Memory B cell (primary cell): Measurements from ENCODE around the gene SLC5A6.
A peak's percentile ranks its signal among the peaks of the same experiment; 100 is the strongest.

Experiments used
- ATAC-seq: fragments of 150-1000 bp; cut with Tn5 transposase; 2 replicates; pipeline ENCODE4 v1.10.0; 2021; ENCODE audit warnings: low read depth, mild to moderate bottlenecking, moderate library complexity
- DNase-seq, 2 donors: peaks; one replicate each; pipeline ENCODE4 v3.0.0; 2022; ENCODE audit warnings: low spot score in 2 of 2
- H3K27ac Mint-ChIP-seq: one replicate; pipeline ENCODE4 v1.8.0; 2022; ENCODE audit warnings: mild to moderate bottlenecking, moderate library complexity, mixed read lengths
- H3K27me3 Mint-ChIP-seq: one replicate; pipeline ENCODE4 v1.8.0; 2022; ENCODE audit warnings: mixed read lengths
- H3K36me3 Mint-ChIP-seq: one replicate; pipeline ENCODE4 v1.8.0; 2022; ENCODE audit warnings: mild to moderate bottlenecking, mixed read lengths
- H3K4me1 Mint-ChIP-seq: one replicate; pipeline ENCODE4 v1.8.0; 2022; ENCODE audit warnings: mixed read lengths
- H3K4me3 Mint-ChIP-seq: one replicate; pipeline ENCODE4 v1.8.0; 2022; ENCODE audit warnings: mild to moderate bottlenecking, moderate library complexity, mixed read lengths
- H3K9me3 Mint-ChIP-seq: one replicate; pipeline ENCODE4 v1.8.0; 2022; ENCODE audit warnings: mixed read lengths

The SLC5A6 gene

DNA sequence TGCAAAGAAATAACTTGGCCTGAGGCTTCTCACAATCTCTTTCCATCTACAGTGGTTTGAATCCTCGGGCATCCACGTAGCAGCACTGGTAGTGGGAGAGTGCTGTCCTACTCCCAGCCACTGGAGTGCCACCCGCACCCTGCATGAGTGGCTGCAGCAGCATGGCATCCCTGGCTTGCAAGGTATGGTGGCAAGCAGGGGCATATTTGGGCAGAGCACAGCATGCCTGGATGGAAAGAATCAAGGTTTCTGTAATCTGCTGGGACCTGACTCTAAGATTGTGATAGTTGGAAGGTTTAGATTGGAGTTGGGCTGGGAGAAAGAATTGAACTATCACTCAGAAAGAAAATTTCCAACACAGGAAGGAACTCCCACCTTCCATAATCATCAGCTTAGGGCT is 9.1 kb upstream of the SLC5A6 start:
- no peak overlapping the region for H3K4me3 Mint-ChIP-seq
- peaks cover 25% of the 10 kb centered on the region for H3K4me1 Mint-ChIP-seq
- H3K36me3 Mint-ChIP-seq: peaks cover 30% of the 10 kb centered on the region
- ATAC-seq (no peak), DNase-seq (no peak)
- no peak overlapping the region for H3K27ac Mint-ChIP-seq
- H3K9me3 Mint-ChIP-seq: no peaks in the 10 kb centered on the region
- H3K27me3 Mint-ChIP-seq: no peaks in the 10 kb centered on the region

DNA sequence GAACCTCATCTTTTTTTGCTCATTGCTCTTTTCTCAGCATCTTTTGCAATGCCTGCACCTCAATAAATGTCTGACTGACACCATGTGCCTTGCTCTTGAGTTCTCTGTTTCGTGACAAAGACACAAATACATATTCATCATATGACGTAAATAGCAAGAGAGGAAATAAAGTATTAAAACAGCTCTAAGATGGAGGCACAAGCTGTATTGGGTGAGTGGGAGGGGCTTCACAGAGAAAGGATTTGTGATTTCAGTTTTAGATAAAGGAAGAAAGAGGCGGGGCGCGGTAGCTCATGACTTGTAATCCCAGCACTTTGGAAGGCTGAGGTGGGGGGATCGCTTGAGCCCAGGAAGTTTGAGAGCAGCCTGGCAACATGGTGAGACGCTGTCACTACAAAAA is 8.0 kb upstream of the SLC5A6 start:
- H3K36me3 Mint-ChIP-seq: peaks cover 28% of the 10 kb centered on the region
- ATAC-seq (no peak), DNase-seq (no peak)
- H3K4me3 Mint-ChIP-seq: no peak overlapping the region
- H3K9me3 Mint-ChIP-seq: no peaks in the 10 kb centered on the region
- no peaks in the 10 kb centered on the region for H3K27me3 Mint-ChIP-seq
- peaks cover 27% of the 10 kb centered on the region for H3K4me1 Mint-ChIP-seq
- no peak overlapping the region for H3K27ac Mint-ChIP-seq

DNA sequence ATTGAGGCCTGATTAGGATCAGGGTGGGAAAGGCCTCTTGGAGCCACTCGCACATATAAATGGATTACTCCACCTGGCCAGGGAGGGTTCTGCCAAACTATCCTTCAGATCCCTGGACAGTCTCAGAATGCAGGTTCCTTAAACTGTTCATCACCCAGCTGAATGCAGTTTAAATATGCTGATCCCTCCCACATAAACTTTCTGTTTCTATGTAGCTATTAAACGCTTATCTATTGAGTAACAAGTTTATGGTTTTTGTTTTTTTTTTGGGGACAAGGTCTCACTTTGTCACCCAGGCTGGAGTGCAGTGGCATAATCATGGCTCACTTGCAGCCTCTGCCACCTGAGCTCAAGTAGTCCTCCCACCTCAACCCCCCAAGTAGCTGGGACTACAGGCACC is 7.0 kb upstream of the SLC5A6 start:
- Mint-ChIP-seq H3K9me3 (no peaks in the 10 kb centered on the region), H3K27ac (no peak overlapping the region), H3K4me1 (peaks cover 27% of the 10 kb centered on the region), H3K36me3 (peaks cover 21% of the 10 kb centered on the region), H3K27me3 (no peaks in the 10 kb centered on the region), H3K4me3 (no peak overlapping the region)
- ATAC-seq (no peak), DNase-seq (no peak)

DNA sequence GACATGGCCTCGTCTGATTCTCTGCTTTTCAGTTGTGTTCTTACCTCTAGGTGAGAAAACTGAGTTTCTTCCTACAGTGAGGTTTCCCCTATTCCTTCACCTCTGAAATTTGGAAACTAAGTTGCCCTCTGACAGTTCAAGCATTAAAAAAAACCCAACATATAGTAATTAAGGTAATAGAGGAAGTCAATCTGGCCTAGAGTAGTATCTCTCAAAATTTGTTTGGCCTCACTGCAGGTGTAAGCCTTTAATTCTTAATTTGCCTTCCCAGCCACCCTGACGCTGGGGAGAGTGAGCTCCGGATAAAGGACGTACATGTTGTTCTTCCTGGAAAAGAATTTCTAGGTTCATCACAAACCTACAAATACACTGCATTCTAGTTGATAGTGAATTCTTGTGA is 6.5 kb upstream of the SLC5A6 start:
- peak overlapping the region; percentile 99 for H3K4me3 Mint-ChIP-seq
- no peaks in the 10 kb centered on the region for H3K27me3 Mint-ChIP-seq
- DNase-seq: no peak
- peaks cover 21% of the 10 kb centered on the region for H3K36me3 Mint-ChIP-seq
- peak overlapping the region; percentile 88 for H3K27ac Mint-ChIP-seq
- no peak for ATAC-seq
- H3K4me1 Mint-ChIP-seq: peaks cover 28% of the 10 kb centered on the region
- no peaks in the 10 kb centered on the region for H3K9me3 Mint-ChIP-seq

DNA sequence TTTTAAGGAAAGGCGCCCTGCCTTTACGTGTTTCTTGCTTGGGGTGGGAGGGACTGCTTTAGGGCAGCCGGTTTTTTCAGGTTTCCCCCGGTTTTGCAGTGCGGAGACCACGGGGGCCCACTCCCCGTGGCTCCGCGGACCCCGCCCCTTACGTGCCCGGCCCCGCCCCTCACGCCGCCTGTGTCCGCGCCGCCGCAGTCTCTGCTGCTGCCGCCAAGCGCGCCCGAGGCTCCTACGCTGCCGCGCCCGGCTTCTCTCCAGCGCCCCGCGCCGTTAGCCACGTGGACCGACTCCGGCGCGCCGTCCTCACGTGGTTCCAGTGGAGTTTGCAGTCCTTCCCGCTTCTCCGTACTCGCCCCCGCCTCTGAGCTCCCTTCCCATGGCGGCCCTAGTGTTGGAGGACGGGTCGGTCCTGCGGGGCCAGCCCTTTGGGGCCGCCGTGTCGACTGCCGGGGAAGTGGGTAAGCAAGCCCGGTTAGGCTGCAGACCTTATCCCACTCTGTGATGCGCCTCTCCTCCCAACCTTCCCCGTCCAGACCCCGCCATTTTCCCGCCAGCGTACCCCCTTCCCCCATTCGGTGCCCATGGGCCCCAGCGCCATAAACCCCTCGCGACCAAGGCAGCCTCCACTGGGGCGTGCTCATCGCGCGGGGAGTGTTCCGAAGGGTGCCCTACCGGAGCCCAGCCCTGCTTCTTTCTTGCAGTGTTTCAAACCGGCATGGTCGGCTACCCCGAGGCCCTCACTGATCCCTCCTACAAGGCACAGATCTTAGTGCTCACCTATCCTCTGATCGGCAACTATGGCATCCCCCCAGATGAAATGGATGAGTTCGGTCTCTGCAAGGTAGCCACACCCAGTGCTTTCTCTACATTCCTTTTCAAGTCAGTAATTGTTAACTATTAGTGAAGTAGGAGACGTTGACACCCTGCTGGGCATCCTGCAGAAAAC is 5.4 kb upstream of the SLC5A6 start, which contains the start of gene CAD:
CAD (plus strand) TSS at position 197 of the 949 bp plus-strand sequence; CDS start at position 380, 183 bp downstream.
- peak within 1 kb of the TSS; percentile 99 for H3K4me3 Mint-ChIP-seq
- peak; percentile 74 to 76 for DNase-seq
- no peaks in the 10 kb centered on the region for H3K9me3 Mint-ChIP-seq
- no peaks in the 10 kb centered on the region for H3K27me3 Mint-ChIP-seq
- peaks cover 14% of the 10 kb centered on the region for H3K36me3 Mint-ChIP-seq
- peak within 1 kb of the TSS; percentile 88 for H3K27ac Mint-ChIP-seq
- peaks cover 35% of the 10 kb centered on the region for H3K4me1 Mint-ChIP-seq
- ATAC-seq: peak; percentile 71

DNA sequence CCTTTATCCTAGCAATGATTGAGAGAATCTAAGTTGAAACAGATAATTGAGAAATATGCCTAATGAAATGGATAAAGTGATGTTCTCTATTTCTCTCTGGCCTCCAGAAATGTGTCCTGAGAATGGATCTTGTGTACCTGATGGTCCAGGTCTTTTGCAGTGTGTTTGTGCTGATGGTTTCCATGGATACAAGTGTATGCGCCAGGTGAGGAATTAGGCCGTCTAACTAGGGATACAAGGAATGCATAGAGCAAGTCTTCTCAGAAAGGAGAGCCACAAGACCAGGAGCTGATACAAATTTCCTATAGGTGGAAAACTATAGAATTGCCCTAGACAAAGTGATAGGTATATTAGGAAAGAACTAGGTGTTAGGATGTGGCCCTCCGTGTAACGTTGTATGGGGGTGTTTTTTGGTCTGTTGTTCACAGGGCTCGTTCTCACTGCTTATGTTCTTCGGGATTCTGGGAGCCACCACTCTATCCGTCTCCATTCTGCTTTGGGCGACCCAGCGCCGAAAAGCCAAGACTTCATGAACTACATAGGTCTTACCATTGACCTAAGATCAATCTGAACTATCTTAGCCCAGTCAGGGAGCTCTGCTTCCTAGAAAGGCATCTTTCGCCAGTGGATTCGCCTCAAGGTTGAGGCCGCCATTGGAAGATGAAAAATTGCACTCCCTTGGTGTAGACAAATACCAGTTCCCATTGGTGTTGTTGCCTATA is 4.5 kb upstream of the SLC5A6 start:
- H3K36me3 Mint-ChIP-seq: peaks cover 11% of the 10 kb centered on the region

DNA sequence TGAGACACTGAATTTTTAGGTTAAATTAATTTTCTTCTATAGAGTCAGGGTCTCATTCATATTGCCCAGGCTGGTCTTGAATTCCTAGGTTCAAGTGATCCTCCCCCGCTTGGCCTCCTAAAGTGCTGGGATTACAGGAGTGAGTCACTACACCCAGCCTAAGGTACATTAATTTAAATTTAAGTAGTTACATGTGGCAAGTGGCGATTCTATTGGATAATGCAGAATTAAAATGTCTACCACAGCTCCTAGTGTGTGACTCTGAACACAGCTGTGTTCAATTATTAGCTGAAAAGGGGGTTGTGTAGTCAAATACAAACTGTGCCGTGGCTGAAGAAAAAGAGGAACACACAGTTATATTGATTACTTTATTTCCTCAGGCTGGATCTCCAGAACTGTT is 2.9 kb upstream of the SLC5A6 start:
- H3K4me3 Mint-ChIP-seq: no peak overlapping the region
- ATAC-seq: no peak
- H3K36me3 Mint-ChIP-seq: peaks cover 3% of the 10 kb centered on the region
- H3K27ac Mint-ChIP-seq: no peak overlapping the region
- no peak for DNase-seq
- H3K9me3 Mint-ChIP-seq: no peaks in the 10 kb centered on the region
- H3K4me1 Mint-ChIP-seq: peaks cover 38% of the 10 kb centered on the region
- no peaks in the 10 kb centered on the region for H3K27me3 Mint-ChIP-seq

More for the DNA sequence above, 4.5 kb upstream of the SLC5A6 start:
- H3K9me3 Mint-ChIP-seq: no peaks in the 10 kb centered on the region
- ATAC-seq: no peak
- H3K27ac Mint-ChIP-seq: peak overlapping the region; percentile 88
- no peak for DNase-seq
- peak overlapping the region; percentile 99 for H3K4me3 Mint-ChIP-seq
- no peaks in the 10 kb centered on the region for H3K27me3 Mint-ChIP-seq
- peaks cover 35% of the 10 kb centered on the region for H3K4me1 Mint-ChIP-seq

DNA sequence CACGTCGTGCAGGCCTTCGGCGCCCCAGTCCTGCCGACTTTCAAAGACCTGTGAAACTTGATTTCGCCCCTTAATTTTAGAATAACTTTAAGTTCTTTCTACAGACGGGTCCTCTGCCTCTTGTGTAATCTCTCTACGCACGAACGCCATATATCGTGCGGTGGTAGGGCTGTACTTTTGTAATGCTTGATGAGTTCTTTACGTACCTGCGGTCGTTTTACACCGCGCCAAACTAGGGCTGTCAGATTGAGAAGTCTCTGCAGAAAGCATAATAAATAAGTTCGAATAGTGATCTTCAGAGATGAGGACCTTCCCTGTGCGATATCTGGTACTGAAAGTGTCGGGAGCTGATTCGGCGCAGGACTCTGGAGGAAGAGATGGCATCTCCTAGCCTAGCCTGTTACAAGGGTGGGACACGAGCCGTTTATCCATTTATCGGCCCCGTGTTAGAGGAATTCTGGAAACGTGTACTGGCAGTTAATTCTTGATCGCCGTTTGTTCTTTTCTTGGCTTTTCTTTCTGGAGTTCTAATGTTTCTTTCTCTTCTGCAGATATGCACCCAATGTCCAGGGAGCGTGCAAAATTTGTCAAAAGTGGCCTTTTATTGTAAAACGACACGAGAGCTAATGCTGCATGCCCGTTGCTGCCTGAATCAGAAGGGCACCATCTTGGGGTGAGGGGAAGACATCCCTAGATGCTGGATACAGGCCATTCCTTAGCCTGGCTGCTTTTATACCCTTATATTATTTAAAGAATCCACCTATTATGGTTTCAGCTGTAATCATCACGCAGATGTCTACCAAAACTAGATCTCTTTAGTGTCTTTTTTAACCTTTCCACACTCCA is 781 bp upstream of the SLC5A6 start:
- H3K4me1 Mint-ChIP-seq: peaks cover 34% of the 10 kb centered on the region
- H3K27ac Mint-ChIP-seq: peak overlapping the region; percentile 100
- H3K36me3 Mint-ChIP-seq: peaks cover 2% of the 10 kb centered on the region
- no peaks in the 10 kb centered on the region for H3K9me3 Mint-ChIP-seq
- H3K27me3 Mint-ChIP-seq: no peaks in the 10 kb centered on the region
- peak; percentile 64 for ATAC-seq
- H3K4me3 Mint-ChIP-seq: peak overlapping the region; percentile 99
- peak in 1 of 2 donors; percentile 70 for DNase-seq

DNA sequence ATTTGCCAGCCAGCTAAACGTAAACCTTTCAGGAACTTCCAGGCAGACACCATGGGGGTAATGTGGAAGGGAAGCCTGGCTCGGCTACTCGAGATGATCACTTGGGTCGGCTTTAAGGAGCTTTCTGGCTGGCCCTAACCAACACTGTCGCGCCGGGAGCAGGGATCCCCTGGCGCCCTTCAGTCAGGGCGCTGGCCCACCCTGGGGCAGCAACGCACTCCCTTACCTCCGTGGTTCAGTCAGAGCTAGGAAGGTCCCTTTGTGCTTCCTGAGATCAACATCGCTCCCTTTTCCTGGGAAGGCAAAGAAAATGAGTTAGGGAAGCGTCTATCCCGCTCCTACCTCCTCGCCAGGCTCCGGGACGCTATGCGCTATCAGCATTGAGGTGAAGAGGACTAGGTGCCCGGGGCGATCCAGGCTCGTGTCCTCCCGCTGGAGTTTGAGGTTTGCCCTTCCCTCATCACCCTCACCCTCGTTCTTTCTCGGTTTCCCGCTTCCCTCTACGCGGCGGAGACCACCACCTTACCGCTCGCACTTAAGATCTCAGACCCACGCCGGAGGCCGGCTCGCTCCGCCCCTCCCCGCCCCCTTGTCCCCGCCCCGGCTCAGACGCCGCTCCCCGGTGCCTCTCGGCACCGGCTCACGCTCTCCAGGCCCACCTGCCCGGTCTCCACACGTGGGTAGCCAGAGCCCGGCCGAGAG is 676 bp downstream of the SLC5A6 start:
- H3K4me3 Mint-ChIP-seq: peak overlapping the region; percentile 99
- H3K36me3 Mint-ChIP-seq: peaks cover 9% of the 10 kb centered on the region
- DNase-seq (no peak), ATAC-seq (no peak)
- peaks cover 23% of the 10 kb centered on the region for H3K4me1 Mint-ChIP-seq
- H3K9me3 Mint-ChIP-seq: no peaks in the 10 kb centered on the region
- no peaks in the 10 kb centered on the region for H3K27me3 Mint-ChIP-seq
- H3K27ac Mint-ChIP-seq: peak overlapping the region; percentile 100

DNA sequence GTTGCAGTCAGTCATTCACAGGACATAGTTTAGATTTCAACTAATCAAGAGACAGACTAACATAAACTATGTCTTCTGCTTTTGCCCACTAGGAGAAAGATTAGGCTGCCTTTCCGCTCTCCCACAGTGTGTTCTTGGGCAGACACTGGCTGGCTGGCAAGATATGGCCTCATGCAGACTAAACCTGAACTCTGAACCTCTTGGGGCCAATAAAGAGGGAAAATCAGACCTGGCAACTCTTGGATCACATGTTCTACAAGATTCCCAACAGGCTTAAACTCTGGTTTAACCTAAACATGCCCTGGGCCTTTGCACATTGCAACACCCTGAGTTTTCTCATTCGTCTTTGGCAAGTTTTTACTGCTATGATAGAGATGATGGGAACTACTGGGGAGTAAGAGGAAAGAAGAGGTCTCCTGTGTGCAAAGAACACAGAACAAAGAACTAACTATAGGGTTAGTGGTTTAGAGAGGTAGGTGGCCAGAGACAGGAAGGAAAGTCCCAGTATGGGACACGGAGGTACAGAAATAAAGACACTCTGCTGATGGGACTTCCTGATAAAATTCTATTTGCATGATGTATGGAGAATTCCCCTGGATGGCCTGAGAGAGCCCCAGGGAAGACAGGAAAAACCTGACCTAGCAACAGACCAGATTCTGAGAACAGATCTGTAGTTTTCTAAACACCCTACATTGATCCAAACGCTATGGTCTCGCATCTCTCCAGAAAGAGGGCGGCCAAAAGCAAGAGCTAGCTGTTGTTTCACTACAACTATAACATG is 2.3 kb downstream of the SLC5A6 start:
- no peak for DNase-seq
- Mint-ChIP-seq H3K9me3 (no peaks in the 10 kb centered on the region), H3K4me3 (peak overlapping the region; percentile 11), H3K27ac (no peak overlapping the region), H3K4me1 (peaks cover 20% of the 10 kb centered on the region), H3K27me3 (no peaks in the 10 kb centered on the region), H3K36me3 (peaks cover 14% of the 10 kb centered on the region)
- ATAC-seq: no peak

DNA sequence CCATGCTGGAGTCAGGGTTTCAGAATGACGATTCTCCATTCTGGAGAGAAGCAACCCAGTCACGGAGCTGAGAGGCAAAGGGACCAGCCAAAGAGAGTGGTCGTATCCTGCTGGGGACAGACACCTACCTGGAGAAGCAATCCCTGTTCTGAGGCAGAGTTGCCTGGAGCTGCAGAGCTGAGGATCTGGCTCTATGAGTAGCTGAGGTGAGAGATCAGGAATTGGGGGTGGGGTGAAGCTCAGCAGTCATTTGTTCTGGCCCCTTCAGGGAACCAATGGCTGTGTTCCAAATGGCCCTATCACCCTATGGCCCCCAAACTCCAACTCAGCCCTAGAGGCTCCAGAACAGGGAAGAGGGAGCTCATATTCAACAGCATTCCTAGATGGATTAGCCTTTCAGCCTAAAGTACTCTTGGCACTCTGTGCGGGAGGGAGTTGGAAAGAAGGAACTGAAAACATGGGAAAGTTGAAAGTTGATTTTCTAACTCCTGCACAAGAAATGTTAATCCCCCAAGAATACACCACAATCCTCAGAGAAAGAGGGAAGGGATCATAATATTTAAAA is 3.5 kb downstream of the SLC5A6 start:
- peaks cover 19% of the 10 kb centered on the region for H3K36me3 Mint-ChIP-seq

DNA sequence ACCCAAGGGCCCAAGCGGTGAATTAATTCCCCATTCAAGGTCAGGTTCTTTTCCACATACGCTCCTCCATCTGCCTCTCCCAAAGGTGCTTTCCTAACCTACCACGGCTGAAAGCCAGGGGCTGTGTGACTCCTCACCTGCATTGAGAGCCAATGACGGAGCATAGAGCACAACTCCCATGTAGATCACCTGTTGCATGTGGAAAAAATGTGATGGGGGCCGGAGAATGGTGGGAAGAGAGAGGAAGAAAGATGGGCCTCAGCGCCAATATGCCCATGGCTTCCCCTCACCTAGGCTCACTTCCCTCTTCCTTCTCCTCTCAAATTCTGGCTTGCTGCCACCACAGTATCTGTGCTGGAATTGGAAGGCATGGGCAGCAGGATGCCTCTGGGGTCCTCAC is 5.7 kb downstream of the SLC5A6 start:
- Mint-ChIP-seq H3K27ac (no peak overlapping the region), H3K27me3 (no peaks in the 10 kb centered on the region), H3K36me3 (peaks cover 30% of the 10 kb centered on the region), H3K9me3 (no peaks in the 10 kb centered on the region), H3K4me1 (peaks cover 12% of the 10 kb centered on the region), H3K4me3 (no peak overlapping the region)
- ATAC-seq (no peak), DNase-seq (no peak)

More for the DNA sequence above, 3.5 kb downstream of the SLC5A6 start:
- no peak overlapping the region for H3K4me3 Mint-ChIP-seq
- H3K4me1 Mint-ChIP-seq: peaks cover 18% of the 10 kb centered on the region
- H3K9me3 Mint-ChIP-seq: no peaks in the 10 kb centered on the region
- no peak overlapping the region for H3K27ac Mint-ChIP-seq
- ATAC-seq (no peak), DNase-seq (no peak)
- H3K27me3 Mint-ChIP-seq: no peaks in the 10 kb centered on the region
